Activated naive CD4-positive, alpha-beta T cell treated with anti-CD3 and anti-CD28 coated beads, Interleukin-2, amount 50 U/mL, for 24 hours (primary cell): ENCODE data around the gene CCDC85B.
A peak's percentile ranks its signal among the peaks of the same experiment; 100 is the strongest.
"Not testable (repeated sequence)": the region's sequence is repeated elsewhere in the genome, so short reads cannot be mapped to it uniquely, and the experiment has no call there.

Experiments used
- H3K27ac Mint-ChIP-seq: one replicate; pipeline ENCODE4 v1.8.0; 2021; ENCODE audit warnings: mild to moderate bottlenecking, mixed read lengths
- H3K27me3 Mint-ChIP-seq: one replicate; pipeline ENCODE4 v1.8.0; 2021; ENCODE audit warnings: mixed read lengths
- H3K36me3 Mint-ChIP-seq: one replicate; pipeline ENCODE4 v1.8.0; 2021; ENCODE audit warnings: mixed read lengths
- H3K4me1 Mint-ChIP-seq: one replicate; pipeline ENCODE4 v1.8.0; 2021; ENCODE audit warnings: mixed read lengths
- H3K4me3 Mint-ChIP-seq: one replicate; pipeline ENCODE4 v1.8.0; 2021; ENCODE audit warnings: mild to moderate bottlenecking, mixed read lengths
- H3K9me3 Mint-ChIP-seq: one replicate; pipeline ENCODE4 v1.8.0; 2021; ENCODE audit warnings: mixed read lengths

CCDC85B gene

DNA sequence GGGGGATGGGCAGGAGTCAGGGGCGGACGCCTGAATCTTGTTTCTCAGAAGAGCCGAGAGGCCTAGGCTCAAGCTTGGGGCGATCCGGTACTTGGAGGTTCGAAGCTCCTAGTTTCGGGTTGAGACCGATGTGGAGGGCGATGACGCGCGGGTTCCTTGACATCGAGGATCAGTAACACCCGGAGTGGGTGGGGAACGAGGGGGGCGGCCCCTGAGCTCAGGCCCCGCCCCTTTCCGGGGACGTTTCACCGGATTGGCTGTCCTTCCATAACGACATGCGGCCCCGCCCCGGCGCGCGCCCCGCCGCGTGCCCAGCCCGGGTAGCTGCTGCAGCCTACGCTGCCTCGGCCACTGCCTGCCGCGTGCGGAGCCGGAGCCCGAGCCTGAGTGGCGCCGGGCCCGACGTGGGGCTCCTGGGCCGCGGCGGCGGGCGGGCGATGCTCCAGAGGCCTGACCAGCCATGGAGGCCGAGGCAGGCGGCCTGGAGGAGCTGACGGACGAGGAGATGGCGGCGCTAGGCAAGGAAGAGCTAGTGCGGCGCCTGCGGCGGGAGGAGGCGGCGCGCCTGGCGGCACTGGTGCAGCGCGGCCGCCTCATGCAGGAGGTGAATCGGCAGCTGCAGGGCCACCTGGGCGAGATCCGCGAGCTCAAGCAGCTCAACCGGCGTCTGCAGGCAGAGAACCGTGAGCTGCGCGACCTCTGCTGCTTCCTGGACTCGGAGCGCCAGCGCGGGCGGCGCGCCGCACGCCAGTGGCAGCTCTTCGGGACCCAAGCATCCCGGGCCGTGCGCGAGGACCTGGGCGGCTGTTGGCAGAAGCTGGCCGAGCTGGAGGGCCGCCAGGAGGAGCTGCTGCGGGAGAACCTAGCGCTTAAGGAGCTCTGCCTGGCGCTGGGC lies at the start of gene CCDC85B:
TSS of gene CCDC85B (plus strand) at position 350 of the 895 bp plus-strand sequence. CDS start at position 461, 111 bp downstream.
- H3K36me3 Mint-ChIP-seq: peaks cover 10% of the 10 kb centered on the region
- no peaks in the 10 kb centered on the region for H3K9me3 Mint-ChIP-seq
- H3K4me1 Mint-ChIP-seq: peaks cover 57% of the 10 kb centered on the region
- no peaks in the 10 kb centered on the region for H3K27me3 Mint-ChIP-seq
- H3K27ac Mint-ChIP-seq: peak within 1 kb of the TSS; percentile 98
- peak within 1 kb of the TSS; percentile 98 for H3K4me3 Mint-ChIP-seq

DNA sequence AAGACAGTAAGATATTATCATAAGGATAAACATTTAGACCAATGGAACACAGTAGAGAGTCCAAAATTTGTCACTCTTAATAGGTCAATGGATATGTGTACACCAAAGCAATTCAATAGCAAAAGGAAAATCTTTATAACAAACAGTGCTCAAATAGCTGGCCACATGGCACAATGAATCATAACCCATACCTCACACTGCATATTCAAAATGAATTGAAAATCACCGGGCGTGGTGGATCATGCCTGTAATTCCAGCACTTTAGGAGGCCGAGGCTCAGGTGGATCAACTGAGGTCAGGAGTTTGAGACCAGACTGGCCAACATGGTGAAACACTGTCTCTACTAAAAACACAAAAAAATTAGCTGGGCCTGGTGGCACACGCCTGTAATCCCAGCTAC lies 48.3 kb upstream of the CCDC85B start:
- no peaks in the 10 kb centered on the region for H3K36me3 Mint-ChIP-seq
- no peak overlapping the region for H3K4me3 Mint-ChIP-seq
- H3K9me3 Mint-ChIP-seq: no peaks in the 10 kb centered on the region
- H3K27me3 Mint-ChIP-seq: no peaks in the 10 kb centered on the region
- H3K27ac Mint-ChIP-seq: no peak overlapping the region
- no peaks in the 10 kb centered on the region for H3K4me1 Mint-ChIP-seq

DNA sequence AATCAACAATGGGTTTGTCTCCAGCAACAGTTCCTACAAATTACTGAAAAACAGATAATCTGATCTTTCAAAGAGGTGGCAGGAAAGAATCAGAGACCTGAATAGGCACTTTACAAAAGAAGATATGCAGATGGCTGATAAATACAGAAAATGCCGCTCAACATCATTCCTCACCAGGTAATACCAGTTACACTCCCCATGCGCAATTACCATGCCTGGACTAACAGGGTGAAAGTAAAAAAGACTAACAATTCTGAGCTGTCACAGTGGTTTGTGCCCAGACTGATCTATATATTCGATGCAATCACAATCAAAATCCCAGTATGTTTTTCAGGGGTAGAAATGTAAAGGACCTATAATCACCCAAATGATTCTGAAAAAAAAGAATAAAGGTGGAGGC lies 46.7 kb upstream of the CCDC85B start:
- H3K4me1 Mint-ChIP-seq: no peaks in the 10 kb centered on the region
- H3K27me3 Mint-ChIP-seq: no peaks in the 10 kb centered on the region
- no peak overlapping the region for H3K27ac Mint-ChIP-seq
- H3K9me3 Mint-ChIP-seq: no peaks in the 10 kb centered on the region
- no peak overlapping the region for H3K4me3 Mint-ChIP-seq
- H3K36me3 Mint-ChIP-seq: no peaks in the 10 kb centered on the region

DNA sequence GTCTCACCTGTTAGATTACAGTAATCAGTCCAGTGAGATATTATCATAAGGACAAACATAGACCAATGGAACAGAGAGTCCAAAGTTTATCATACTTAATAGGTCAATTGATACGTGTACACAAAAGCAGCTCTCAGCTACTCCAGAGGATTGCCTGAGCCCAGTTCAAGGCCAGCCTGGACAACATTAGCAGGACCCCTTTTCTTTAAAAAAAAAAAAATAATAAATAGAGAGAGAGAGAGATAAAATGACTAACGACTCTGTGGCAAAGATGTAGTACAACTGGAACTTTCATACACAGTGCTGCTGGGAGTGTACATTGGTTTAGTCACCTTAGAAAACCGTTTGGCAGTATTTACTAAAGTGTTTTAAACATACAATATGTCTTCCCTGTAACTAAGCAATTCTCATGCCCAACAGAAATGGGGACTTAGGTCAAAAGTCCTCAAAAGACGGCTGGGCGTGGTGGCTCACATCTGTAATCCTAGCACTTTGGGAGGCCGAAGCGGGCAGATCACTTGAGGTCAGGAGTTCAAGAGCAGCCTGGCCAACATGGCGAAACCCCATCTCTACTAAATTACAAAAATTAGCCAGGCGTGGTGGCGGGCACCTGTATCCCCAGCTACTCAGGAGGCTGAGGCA lies 46.1 kb upstream of the CCDC85B start:
- Mint-ChIP-seq H3K27me3 (no peaks in the 10 kb centered on the region), H3K4me3 (no peak overlapping the region), H3K27ac (no peak overlapping the region), H3K4me1 (no peaks in the 10 kb centered on the region), H3K9me3 (no peaks in the 10 kb centered on the region), H3K36me3 (no peaks in the 10 kb centered on the region)

DNA sequence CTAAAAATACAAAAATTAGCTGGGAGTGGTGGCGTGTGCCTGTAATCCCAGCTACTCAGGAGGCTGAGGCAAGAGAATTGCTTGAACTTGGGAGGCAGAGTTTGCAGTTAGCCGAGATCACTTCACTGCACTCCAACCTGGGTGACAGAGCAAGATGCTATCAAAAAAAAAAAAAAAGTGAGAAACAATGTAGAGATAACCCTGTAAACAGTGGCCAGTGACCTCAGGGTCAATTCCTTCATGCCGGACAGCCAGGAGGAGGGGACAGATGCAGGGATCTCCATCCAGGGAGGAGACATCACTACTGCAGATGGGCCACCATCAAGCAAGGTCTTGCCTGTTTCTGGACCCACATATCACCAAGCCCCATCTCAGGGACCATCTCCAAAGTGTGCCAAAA lies 42.7 kb upstream of the CCDC85B start:
- no peaks in the 10 kb centered on the region for H3K27me3 Mint-ChIP-seq
- no peaks in the 10 kb centered on the region for H3K4me1 Mint-ChIP-seq
- no peak overlapping the region for H3K27ac Mint-ChIP-seq
- no peaks in the 10 kb centered on the region for H3K9me3 Mint-ChIP-seq
- H3K36me3 Mint-ChIP-seq: peaks cover 7% of the 10 kb centered on the region
- H3K4me3 Mint-ChIP-seq: no peak overlapping the region

DNA sequence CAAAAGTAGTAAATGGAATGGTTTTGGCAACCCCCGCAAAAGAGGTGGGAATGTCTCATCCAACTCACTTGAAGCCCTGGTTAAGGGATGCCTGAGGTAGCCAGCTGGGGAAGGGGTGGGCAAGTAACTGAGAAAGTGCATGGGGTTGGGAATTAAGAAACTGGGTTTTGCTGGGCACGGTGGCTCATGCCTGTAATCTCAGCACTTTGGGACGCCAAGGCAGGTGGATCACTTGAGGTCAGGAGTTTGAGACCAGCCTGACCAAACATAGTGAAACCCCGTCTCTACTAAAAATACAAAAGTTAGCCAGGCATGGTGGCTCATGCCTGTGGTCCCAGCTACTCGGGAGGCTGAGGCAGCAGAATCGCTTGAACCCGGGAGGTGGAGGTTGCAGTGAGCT lies 41.8 kb upstream of the CCDC85B start:
- not testable (repeated sequence) for H3K36me3 Mint-ChIP-seq

DNA sequence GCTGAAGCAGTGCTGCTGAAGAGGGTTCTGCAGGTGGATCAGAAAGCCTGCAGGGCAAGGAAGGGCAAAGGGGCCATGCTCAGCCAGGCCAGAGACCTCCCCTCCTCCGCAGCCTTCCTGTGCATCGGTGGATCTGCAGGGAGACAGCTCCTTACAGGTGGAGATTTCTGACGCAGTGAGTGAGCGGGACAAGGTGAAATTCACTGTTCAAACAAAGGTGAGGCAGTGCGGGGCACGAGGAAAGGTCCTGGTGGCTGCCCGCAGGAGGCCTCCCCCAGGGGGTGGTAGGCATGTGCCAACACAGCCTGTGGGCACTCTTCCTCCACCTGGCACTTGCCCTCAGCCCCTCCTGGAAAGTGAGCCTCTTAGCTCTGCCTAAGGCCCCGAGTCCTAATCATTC lies 41.1 kb upstream of the CCDC85B start:
- no peak overlapping the region for H3K27ac Mint-ChIP-seq
- H3K4me1 Mint-ChIP-seq: peaks cover 12% of the 10 kb centered on the region
- H3K27me3 Mint-ChIP-seq: no peaks in the 10 kb centered on the region
- no peaks in the 10 kb centered on the region for H3K9me3 Mint-ChIP-seq
- H3K4me3 Mint-ChIP-seq: no peak overlapping the region
- H3K36me3 Mint-ChIP-seq: peaks cover 8% of the 10 kb centered on the region

More for the DNA sequence above, 41.8 kb upstream of the CCDC85B start:
- not testable (repeated sequence) for H3K27me3 Mint-ChIP-seq, H3K4me3 Mint-ChIP-seq, H3K4me1 Mint-ChIP-seq, H3K27ac Mint-ChIP-seq, H3K9me3 Mint-ChIP-seq

DNA sequence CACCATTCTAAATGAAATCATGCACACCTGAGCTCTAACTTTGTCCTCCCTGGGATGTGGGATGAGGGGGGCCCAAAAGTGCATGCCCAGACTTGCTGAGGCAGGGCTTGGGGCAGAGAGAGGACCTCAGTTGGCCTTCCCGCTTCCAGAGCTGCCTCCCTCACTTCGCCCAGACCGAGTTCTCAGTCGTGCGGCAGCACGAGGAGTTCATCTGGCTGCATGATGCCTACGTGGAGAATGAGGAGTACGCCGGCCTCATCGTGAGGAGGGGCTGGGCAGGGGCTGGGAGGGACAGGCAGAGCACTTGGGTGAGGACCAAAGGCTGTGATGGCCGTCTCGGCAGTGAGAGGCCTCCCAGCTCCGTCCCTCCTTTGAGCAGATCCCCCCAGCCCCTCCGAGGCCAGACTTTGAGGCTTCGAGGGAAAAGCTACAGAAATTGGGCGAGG lies 40.7 kb upstream of the CCDC85B start:
- no peak overlapping the region for H3K27ac Mint-ChIP-seq
- H3K36me3 Mint-ChIP-seq: peaks cover 12% of the 10 kb centered on the region
- H3K27me3 Mint-ChIP-seq: no peaks in the 10 kb centered on the region
- no peak overlapping the region for H3K4me3 Mint-ChIP-seq
- no peaks in the 10 kb centered on the region for H3K9me3 Mint-ChIP-seq
- H3K4me1 Mint-ChIP-seq: peaks cover 16% of the 10 kb centered on the region

DNA sequence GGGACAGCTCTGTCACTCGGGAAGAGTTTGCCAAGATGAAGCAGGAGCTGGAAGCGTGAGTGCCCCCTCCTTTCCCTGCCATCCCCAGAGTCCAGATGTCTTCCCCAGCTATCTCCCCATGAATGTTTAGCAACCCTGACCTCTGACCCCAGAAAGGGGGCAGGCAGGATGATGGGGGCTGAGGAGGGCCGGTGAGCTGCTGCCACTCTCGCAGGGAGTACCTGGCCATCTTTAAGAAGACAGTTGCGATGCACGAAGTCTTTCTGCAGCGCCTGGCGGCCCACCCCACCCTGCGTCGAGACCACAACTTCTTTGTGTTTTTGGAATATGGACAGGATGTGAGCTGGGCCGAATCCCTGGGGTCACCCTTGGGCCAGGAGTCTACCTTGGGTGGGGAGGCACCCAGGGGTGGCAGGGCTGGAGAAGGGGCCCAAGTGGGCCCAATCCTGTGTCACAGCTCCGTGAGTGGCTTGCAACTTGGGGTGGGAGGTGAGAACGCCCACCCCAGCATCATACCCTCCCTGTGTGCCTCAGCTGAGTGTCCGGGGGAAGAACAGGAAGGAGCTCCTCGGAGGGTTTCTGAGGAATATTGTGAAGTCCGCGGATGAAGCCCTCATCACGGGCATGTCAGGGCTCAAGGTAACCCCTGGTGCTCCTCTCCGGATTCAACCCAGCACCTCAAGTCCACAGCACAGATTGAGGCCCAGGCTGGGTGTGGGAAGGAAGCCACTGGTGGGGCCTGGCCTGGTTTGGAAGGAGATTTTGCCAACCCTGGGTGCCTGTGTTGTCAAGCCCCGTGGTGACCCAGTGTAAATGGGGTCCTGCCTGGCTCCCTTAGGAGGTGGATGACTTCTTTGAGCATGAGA lies 40.0 kb upstream of the CCDC85B start:
- Mint-ChIP-seq H3K36me3 (peaks cover 12% of the 10 kb centered on the region), H3K27me3 (no peaks in the 10 kb centered on the region), H3K9me3 (no peaks in the 10 kb centered on the region), H3K4me3 (no peak overlapping the region), H3K27ac (peak overlapping the region; percentile 17), H3K4me1 (peaks cover 21% of the 10 kb centered on the region)

DNA sequence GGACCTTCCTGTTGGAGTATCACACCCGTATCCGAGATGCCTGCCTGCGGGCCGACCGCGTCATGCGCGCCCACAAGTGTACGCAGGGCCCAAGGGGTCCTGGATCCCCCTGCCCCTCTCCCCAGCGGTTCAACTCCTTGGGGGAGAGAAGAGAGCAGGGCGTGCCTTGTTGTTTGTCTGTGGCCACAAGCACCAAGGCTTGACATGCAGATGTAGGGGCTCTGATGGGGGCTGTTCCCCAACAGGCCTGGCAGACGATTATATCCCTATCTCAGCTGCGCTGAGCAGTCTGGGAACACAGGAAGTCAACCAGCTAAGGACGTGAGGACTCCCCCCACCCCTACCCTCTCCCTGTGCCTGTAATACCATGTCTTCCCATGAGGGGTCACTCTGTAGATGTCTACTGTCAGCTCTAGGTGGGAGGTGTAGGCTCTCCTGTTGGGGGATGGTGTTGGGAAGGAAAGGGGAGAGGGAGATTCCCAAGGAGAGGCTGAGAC lies 39.3 kb upstream of the CCDC85B start:
- H3K4me3 Mint-ChIP-seq: no peak overlapping the region
- H3K27me3 Mint-ChIP-seq: no peaks in the 10 kb centered on the region
- H3K27ac Mint-ChIP-seq: no peak overlapping the region
- H3K36me3 Mint-ChIP-seq: peaks cover 18% of the 10 kb centered on the region
- no peaks in the 10 kb centered on the region for H3K9me3 Mint-ChIP-seq
- peaks cover 28% of the 10 kb centered on the region for H3K4me1 Mint-ChIP-seq

DNA sequence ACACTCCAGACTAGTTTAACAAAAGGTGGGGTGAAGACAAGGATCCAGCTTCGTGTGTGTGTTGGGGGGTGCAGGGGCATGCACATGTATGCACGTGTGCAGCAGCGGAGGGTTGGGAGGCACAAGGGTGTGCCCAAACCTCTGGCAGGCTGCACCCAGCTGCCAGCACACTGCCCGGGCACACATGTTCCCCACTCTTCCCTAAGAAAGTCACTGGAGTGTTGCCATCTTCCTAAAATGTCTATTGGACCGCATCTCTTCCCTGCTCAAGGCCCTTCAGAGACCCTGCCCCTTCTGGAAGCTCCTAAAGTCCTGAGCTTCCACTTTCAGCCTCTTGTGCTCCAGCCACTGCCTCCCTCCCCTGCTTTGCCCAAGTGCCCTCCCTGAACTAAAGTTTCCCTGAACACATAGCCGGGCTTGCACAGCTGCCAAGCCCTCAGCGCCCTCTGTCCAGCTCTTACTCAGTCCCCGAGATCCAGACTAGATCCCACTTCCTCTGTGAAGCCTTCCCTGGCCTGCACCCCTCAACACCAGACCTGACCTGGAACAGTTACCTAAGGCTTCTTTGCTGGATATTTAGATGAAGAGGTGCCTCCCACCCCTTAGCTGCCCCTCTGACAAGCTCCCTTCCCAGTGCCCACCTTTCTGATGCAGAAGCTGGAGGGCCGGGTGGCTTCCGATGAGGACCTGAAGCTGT lies 38.5 kb upstream of the CCDC85B start:
- peaks cover 36% of the 10 kb centered on the region for H3K4me1 Mint-ChIP-seq
- H3K36me3 Mint-ChIP-seq: peaks cover 26% of the 10 kb centered on the region
- no peaks in the 10 kb centered on the region for H3K9me3 Mint-ChIP-seq
- peak overlapping the region; percentile 23 for H3K4me3 Mint-ChIP-seq
- no peaks in the 10 kb centered on the region for H3K27me3 Mint-ChIP-seq
- H3K27ac Mint-ChIP-seq: peak overlapping the region; percentile 79

DNA sequence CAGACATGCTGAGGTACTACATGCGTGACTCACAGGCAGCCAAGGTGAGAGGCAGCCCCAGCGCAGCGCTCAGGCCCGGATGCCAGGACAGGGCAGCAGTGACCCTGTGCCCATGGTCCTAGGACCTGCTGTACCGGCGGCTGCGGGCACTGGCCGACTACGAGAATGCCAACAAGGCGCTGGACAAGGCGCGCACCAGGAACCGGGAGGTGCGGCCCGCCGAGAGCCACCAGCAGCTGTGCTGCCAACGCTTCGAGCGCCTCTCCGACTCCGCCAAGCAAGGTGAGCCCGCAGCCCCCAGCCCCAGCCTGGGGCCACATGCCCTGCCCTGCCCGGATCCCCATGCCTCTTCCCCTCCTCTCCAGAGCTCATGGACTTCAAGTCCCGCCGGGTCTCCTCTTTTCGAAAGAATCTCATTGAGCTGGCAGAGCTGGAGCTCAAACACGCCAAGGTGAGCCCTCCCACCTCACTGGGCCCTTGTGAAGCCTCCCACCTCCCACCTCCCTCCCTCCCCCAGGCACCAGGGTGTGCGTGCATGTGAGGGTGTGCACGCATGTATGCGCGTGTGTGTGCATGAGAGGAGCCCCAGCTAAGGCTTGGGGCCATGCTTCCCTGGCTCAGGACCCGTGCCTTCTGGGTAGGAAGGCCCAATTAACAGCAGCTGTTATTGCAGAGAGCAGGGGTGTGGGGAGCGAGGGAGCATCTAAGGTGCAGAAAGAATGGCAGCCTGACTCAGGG lies 37.8 kb upstream of the CCDC85B start:
- Mint-ChIP-seq H3K36me3 (peaks cover 26% of the 10 kb centered on the region), H3K27me3 (no peaks in the 10 kb centered on the region), H3K27ac (no peak overlapping the region), H3K4me1 (peaks cover 36% of the 10 kb centered on the region), H3K9me3 (no peaks in the 10 kb centered on the region), H3K4me3 (no peak overlapping the region)

DNA sequence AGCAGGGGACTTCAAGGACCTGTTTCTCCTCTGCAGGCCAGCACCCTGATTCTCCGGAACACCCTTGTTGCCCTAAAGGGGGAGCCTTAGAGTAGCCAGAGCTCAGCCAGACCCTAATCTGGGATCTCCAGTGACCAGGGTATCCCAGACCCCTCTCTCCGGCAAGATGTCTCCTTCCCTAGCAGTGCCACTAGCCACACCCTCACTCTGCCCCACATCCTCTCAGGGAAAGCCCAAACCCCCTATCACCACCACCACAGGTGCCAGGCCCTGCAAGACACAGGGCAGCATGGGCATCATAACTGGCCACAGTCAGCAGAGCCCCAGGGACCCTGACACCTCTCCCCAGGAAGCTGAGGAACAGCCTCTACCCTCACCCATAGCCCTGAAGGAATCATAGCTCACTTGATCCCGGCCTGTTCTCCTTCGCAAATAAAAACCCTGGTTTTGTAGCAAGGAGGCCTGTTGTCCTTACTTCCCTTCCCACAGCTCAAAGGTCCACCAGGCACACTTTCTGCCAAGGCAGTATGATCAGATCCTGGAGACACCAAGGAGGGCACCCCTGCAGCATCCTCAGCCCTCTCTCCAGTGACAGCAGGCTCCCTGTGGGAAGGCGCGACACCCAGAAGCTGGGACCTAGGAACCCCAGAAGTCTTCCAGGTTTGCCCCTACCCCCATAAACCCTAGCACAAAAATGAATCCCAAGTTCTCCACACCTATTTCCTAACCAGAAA lies 37.1 kb upstream of the CCDC85B start:
- no peaks in the 10 kb centered on the region for H3K9me3 Mint-ChIP-seq
- peak overlapping the region; percentile 70 for H3K27ac Mint-ChIP-seq
- peaks cover 26% of the 10 kb centered on the region for H3K36me3 Mint-ChIP-seq
- H3K27me3 Mint-ChIP-seq: no peaks in the 10 kb centered on the region
- H3K4me3 Mint-ChIP-seq: no peak overlapping the region
- H3K4me1 Mint-ChIP-seq: peaks cover 38% of the 10 kb centered on the region

DNA sequence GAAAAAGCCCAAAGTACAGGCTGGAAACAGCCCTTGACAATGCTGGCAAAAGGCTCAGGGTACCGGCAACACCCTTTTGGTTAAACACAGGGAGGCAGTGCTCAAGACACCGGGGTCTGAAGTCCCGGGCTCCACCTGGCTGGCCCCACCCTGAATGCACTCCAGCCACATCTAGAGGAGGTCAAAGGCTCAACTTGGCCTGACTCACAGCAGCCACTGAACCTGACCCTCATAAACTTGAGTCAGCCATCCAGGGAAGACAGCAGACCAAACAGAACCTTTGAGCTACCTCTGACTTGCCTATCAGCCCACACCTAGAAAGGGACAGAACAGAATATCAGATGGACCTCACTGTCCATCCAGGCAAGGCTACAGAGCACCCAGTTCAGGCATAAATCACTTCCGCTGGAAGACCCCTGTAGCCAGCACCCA lies 36.3 kb upstream of the CCDC85B start:
- peak overlapping the region; percentile 70 for H3K27ac Mint-ChIP-seq
- H3K4me1 Mint-ChIP-seq: peaks cover 44% of the 10 kb centered on the region
- peak overlapping the region; percentile 74 for H3K4me3 Mint-ChIP-seq

More for the DNA sequence above, 36.3 kb upstream of the CCDC85B start:
- no peaks in the 10 kb centered on the region for H3K9me3 Mint-ChIP-seq
- H3K27me3 Mint-ChIP-seq: no peaks in the 10 kb centered on the region
- peaks cover 26% of the 10 kb centered on the region for H3K36me3 Mint-ChIP-seq
